Skeletal muscle satellite cell (primary cell): ENCODE measurements around the gene DNALI1. TPM values are rescaled to one million over a fixed set of nuclear protein-coding genes. Genes with fewer than 3 reads are reported as not detected.

Experiments
- H3K27me3 ChIP-seq: 2 replicates; pipeline ENCODE4 v1.7.0; 2013; ENCODE audit warnings: low read length; ENCODE audit not compliant: control insufficient read depth, insufficient read depth
- H3K36me3 ChIP-seq: 2 replicates; pipeline ENCODE4 v1.7.0; 2013; ENCODE audit warnings: mild to moderate bottlenecking, control low read depth, low read length; ENCODE audit not compliant: insufficient read depth
- H3K4me1 ChIP-seq: 2 replicates; pipeline ENCODE4 v1.7.0; 2013; ENCODE audit warnings: low read length; ENCODE audit not compliant: control insufficient read depth, insufficient read depth
- H3K4me2 ChIP-seq: 2 replicates; pipeline ENCODE4 v1.7.0; 2013; ENCODE audit warnings: mild to moderate bottlenecking, low read length
- H3K4me3 ChIP-seq: 2 replicates; pipeline ENCODE4 v1.7.0; 2013; ENCODE audit warnings: low read length
- H3K9ac ChIP-seq: 2 replicates; pipeline ENCODE4 v1.7.0; 2013; ENCODE audit warnings: mild to moderate bottlenecking, low read depth, low read length, moderate library complexity
- H3K9me3 ChIP-seq: replicated peaks from 2 replicates; pipeline ENCODE4 v1.7.0; 2013; ENCODE audit warnings: mild to moderate bottlenecking, control low read depth, low read length
- small RNA-seq: library from RNA; depleted of rRNA; stranded (forward); fragments of <200 nt; gene quantifications from one replicate; pipeline ENCODE3, GENCODE V24; 2012

DNALI1 gene

DNA sequence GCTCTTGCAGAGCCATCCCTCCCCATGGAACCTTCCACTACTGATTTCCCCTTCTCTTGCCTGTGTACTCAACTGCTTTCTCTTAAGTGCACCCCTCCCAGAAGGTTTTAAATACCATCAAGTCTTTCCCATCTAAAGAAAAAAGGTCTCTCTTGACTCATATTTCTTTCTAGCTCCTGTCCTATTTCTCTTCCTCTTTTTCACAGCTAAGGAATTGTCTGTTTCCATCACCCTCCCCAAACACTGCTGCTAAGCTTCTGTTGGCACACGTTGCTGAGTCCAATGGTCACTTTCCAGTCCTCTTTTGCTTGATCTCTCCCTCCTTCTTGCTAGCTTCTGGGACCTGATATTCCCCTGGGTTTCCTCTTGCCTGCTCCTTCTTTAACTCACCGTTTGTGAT is 52.3 kb downstream of the DNALI1 start:
- Histone ChIP-seq H3K9me3 (no peaks in the 10 kb centered on the region), H3K4me1 (no peaks in the 10 kb centered on the region), H3K36me3 (no peaks in the 10 kb centered on the region), H3K27me3 (peaks cover 83% of the 10 kb centered on the region), H3K4me3 (no peak overlapping the region), H3K4me2 (no peak overlapping the region), H3K9ac (no peak overlapping the region)

DNA sequence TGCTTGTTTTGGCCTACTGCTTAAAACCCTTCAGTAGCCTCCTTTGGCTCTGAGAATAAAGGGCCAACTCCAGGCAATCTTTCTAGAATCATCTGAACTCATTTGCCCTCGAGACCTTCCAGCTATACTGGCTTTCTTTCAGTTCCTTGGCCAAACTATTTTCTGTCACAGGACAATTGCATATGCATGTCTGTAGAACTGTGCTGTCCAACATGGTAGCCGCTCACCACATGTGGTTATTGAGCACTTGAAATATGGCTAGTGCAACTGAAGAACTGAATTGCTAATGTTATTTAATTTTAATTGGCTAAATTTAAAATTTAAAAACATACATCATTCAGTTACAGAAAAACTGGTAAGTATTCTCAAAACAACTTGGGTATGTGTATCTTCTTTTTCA is 53.3 kb downstream of the DNALI1 start:
- Histone ChIP-seq H3K9ac (no peak overlapping the region), H3K4me2 (no peak overlapping the region), H3K27me3 (peaks cover 83% of the 10 kb centered on the region), H3K36me3 (no peaks in the 10 kb centered on the region), H3K4me3 (no peak overlapping the region), H3K4me1 (no peaks in the 10 kb centered on the region), H3K9me3 (no peaks in the 10 kb centered on the region)

GRCh38 chr1:37612186-37612585 is 55.4 kb downstream of the DNALI1 start:
- H3K9ac ChIP-seq: no peak overlapping the region
- H3K4me2 ChIP-seq: no peak overlapping the region
- H3K9me3 ChIP-seq: no peaks in the 10 kb centered on the region
- no peaks in the 10 kb centered on the region for H3K36me3 ChIP-seq
- peaks cover 84% of the 10 kb centered on the region for H3K27me3 ChIP-seq
- H3K4me1 ChIP-seq: no peaks in the 10 kb centered on the region
- no peak overlapping the region for H3K4me3 ChIP-seq

DNA sequence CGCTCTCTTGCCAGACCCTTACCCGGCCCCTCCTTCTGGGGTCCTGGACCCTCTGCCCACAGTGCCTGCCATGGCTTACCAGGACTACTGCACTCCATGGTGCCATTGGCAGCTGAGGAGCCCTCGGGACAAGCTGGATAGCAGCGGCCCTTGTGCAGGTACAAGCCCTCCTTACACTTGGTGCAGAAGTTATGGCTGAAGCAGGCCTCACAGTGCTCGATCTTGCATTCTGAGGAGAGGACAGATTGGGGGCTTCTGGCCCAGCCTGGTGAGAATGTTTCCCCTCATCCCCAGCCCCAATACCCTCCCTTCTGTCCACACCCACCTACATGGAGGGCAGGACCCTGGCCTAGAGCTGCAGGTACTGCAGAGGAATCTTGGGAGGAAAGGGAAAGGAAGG is 57.4 kb downstream of the DNALI1 start:
- no peaks in the 10 kb centered on the region for H3K9me3 ChIP-seq
- H3K4me3 ChIP-seq: no peak overlapping the region
- peaks cover 78% of the 10 kb centered on the region for H3K27me3 ChIP-seq
- no peaks in the 10 kb centered on the region for H3K4me1 ChIP-seq
- no peak overlapping the region for H3K4me2 ChIP-seq
- H3K36me3 ChIP-seq: no peaks in the 10 kb centered on the region
- H3K9ac ChIP-seq: no peak overlapping the region

GRCh38 chr1:37616330-37616729 is 59.6 kb downstream of the DNALI1 start:
- peaks cover 78% of the 10 kb centered on the region for H3K27me3 ChIP-seq
- no peak overlapping the region for H3K4me2 ChIP-seq
- H3K9ac ChIP-seq: no peak overlapping the region
- H3K4me3 ChIP-seq: no peak overlapping the region
- H3K36me3 ChIP-seq: no peaks in the 10 kb centered on the region
- H3K4me1 ChIP-seq: no peaks in the 10 kb centered on the region
- H3K9me3 ChIP-seq: no peaks in the 10 kb centered on the region

Small RNA genes lying within 50 kb of the gene (small RNA-seq; reads per million reads assigned to genes)
- not detected for gene AL034379.1
